Tibial nerve (tissue), 4 donors: ENCODE measurements around the gene TNRC18. TPM values are rescaled to one million over a fixed set of nuclear protein-coding genes. Genes with fewer than 3 reads are reported as not detected.

Experiments used
- DNase-seq, 2 donors: peaks; one replicate each; pipeline ENCODE4 v3.0.0-alpha.2; 2019; ENCODE audit warnings: low spot score in 2 of 2
- H3K27ac ChIP-seq, 4 donors: fragments of 200-600 bp; sonication (generic) in 3 of 4; one replicate each; pipeline ENCODE4 v1.5.1; 2017 to 2019; ENCODE audit warnings: mild to moderate bottlenecking in 1 of 4
- H3K27me3 ChIP-seq, 2 donors: fragments of 200-600 bp; sonication (generic) in 1 of 2; one replicate each; pipeline versions ENCODE4 v1.5.1 to v1.6.0; 2017 to 2019
- H3K36me3 ChIP-seq, 3 donors: fragments of 200-600 bp; sonication (generic); one replicate each; pipeline ENCODE4 v1.5.1; 2018 to 2019
- H3K4me1 ChIP-seq, 4 donors: fragments of 200-600 bp; sonication (generic) in 3 of 4; one replicate each; pipeline ENCODE4 v1.5.1; 2017 to 2019
- H3K4me3 ChIP-seq, 4 donors: fragments of 200-600 bp; sonication (generic) in 3 of 4; one replicate each; pipeline ENCODE4 v1.5.1; 2017 to 2019; ENCODE audit warnings: mild to moderate bottlenecking in 1 of 4, moderate library complexity in 1 of 4
- H3K9me3 ChIP-seq, 4 donors: fragments of 200-600 bp; sonication (generic) in 3 of 4; one replicate each; pipeline ENCODE4 v1.5.1; 2017 to 2019
- EP300 ChIP-seq, 2 donors: sonication (generic); formaldehyde crosslinking; IDR thresholded peaks; one replicate each; pipeline ENCODE4 v1.6.1; 2017; ENCODE audit warnings: antibody characterized with exemption in 2 of 2, mild to moderate bottlenecking in 1 of 2
- POLR2A ChIP-seq, 2 donors: fragments of 450-650 bp; IDR thresholded peaks; one replicate each; pipeline ENCODE4 v1.6.1; 2017; ENCODE audit warnings: antibody characterized with exemption in 2 of 2, mild to moderate bottlenecking in 2 of 2, moderate library complexity in 2 of 2
- WGBS, 2 donors: methylation state at CpG; one replicate each; pipeline ENCODE4 v1.1.5; 2018; 5-methylcytosine and 5-hydroxymethylcytosine counted together
- total RNA-seq, 4 donors: library from RNA; depleted of rRNA; stranded (reverse); fragments of >200 nt; gene quantifications; one replicate each; pipeline ENCODE4 v1.1.0, GENCODE V29; 2016
- TF ChIP-seq, protein P1 (sequence below), 5 experiments: fragments of 200-600 bp in 3 of 5; fragments of 450-650 bp in 2 of 5; sonication (generic) in 3 of 5; IDR thresholded peaks; one replicate each; pipeline ENCODE4 v1.5.1; 2016 to 2019; ENCODE audit warnings: antibody characterized with exemption in 5 of 5, mild to moderate bottlenecking in 3 of 5, moderate library complexity in 2 of 5

The TNRC18 gene
- total RNA-seq, 4 donors from 2014 or later: 76.9 to 241 (median 147) TPM

GRCh38 chr7:5375925-5376324 is 47.7 kb downstream of the TNRC18 start:
- H3K4me3 ChIP-seq: no peak overlapping the region
- no peak overlapping the region for H3K27ac ChIP-seq
- H3K4me1 ChIP-seq: peaks cover 0 to 35% (median 0%) of the 10 kb centered on the region in 4 donors

DNA sequence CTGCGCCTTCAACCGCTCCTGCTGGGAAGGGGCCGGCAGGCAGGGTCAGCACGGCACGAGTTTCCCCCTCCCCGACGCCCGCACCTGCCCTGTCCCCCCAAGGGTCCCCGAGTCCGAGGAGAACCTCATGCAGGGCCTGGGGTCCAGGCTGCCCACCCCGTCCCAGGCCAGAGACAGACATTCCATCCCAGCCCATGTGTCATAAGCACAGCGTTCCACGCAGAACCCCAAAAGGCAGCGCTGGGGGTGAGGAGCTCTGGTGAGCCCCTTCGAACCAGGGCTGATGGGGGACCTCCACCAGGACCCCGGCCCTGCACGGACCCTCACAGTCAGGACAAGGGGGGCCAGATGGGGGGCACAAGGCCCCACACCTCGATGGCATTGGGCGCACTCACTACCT is 49.2 kb downstream of the TNRC18 start:
- H3K27ac ChIP-seq: no peak overlapping the region
- H3K9me3 ChIP-seq: no peaks in the 10 kb centered on the region
- TF ChIP-seq, protein P1, sequence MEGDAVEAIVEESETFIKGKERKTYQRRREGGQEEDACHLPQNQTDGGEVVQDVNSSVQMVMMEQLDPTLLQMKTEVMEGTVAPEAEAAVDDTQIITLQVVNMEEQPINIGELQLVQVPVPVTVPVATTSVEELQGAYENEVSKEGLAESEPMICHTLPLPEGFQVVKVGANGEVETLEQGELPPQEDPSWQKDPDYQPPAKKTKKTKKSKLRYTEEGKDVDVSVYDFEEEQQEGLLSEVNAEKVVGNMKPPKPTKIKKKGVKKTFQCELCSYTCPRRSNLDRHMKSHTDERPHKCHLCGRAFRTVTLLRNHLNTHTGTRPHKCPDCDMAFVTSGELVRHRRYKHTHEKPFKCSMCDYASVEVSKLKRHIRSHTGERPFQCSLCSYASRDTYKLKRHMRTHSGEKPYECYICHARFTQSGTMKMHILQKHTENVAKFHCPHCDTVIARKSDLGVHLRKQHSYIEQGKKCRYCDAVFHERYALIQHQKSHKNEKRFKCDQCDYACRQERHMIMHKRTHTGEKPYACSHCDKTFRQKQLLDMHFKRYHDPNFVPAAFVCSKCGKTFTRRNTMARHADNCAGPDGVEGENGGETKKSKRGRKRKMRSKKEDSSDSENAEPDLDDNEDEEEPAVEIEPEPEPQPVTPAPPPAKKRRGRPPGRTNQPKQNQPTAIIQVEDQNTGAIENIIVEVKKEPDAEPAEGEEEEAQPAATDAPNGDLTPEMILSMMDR (IDR thresholded peaks at IDR 0.05): no peak
- no peak for TF ChIP-seq POLR2A (IDR thresholded peaks at IDR 0.05)
- no peak for TF ChIP-seq EP300 (IDR thresholded peaks at IDR 0.05)
- DNase-seq: no peak
- H3K36me3 ChIP-seq: peaks cover 6 to 86% (median 46%) of the 10 kb centered on the region in 3 donors
- H3K4me3 ChIP-seq: no peak overlapping the region
- H3K27me3 ChIP-seq: no peaks in the 10 kb centered on the region
- WGBS, 2 donors: 92 to 96% methylated on average over 11 to 19 of the region's 19 CpGs
- H3K4me1 ChIP-seq: peaks cover 0 to 21% (median 0%) of the 10 kb centered on the region in 4 donors

More at GRCh38 chr7:5375925-5376324, 47.7 kb downstream of the TNRC18 start:
- 83 to 86% methylated on average over 11 to 20 of the region's 20 CpGs for WGBS, 2 donors
- TF ChIP-seq EP300 (IDR thresholded peaks at IDR 0.05): no peak
- H3K36me3 ChIP-seq: peaks cover 6 to 71% (median 37%) of the 10 kb centered on the region in 3 donors
- no peaks in the 10 kb centered on the region for H3K27me3 ChIP-seq
- H3K9me3 ChIP-seq: no peaks in the 10 kb centered on the region
- DNase-seq: no peak

- WGBS, 2 donors: 89 to 92% methylated on average over 5 to 6 of the region's 6 CpGs
- no peak for DNase-seq
- Histone ChIP-seq H3K27ac (no peak overlapping the region), H3K4me1 (peaks cover 0 to 23% (median 0%) of the 10 kb centered on the region in 4 donors), H3K27me3 (no peaks in the 10 kb centered on the region), H3K9me3 (no peaks in the 10 kb centered on the region), H3K36me3 (peaks cover 6 to 92% (median 46%) of the 10 kb centered on the region in 3 donors), H3K4me3 (no peak overlapping the region)
- TF ChIP-seq, protein P1 (IDR thresholded peaks at IDR 0.05): no peak
- TF ChIP-seq POLR2A (IDR thresholded peaks at IDR 0.05): no peak
- no peak for TF ChIP-seq EP300 (IDR thresholded peaks at IDR 0.05)
These were observed 50.3 kb downstream of the TNRC18 start for GRCh38 chr7:5373300-5373699.

DNA sequence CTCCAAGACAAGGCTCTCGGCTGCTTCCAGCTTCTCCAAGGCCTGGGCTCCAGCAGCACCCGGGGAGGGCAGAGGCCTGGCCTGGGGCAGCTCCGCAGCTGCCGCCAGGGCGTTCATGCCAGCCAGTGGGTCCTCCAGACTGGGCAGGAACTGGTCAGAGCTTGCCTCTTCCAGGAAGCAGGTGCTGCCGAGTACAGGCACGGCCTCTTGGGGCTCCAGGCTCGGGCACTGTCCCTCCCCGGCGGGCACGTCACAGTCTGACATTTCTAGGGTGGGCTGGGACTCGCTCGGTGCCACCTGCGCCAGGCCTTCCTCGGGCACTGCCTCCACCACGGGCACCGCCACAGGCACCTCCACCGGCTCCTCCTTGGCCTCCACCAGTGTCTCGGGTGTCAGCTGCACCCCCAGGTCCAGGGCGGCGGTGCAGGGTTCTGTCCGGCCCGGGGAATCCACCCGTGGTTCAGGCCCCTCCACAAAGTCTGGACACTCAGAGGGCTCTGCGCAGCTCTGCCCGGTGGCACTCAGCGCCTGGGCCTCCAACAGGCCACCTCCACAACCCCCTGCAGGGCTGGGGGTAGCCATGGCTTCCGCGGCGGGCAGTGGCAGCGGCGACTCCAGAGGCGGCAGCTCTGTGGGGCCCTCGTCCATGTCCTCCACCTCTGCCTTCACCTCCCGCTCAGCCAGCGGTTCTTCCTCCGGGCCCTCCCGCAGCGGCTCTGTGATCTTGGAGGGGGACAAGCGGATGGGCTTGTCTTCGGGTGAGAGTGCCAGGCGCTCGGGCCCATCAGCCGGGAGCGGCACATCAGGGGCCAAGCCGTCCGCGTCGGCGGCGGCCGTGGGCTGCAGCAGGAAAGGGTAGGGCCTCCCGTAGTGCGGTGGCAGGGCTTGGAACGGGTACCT is 52.9 kb downstream of the TNRC18 start:
- TF ChIP-seq, protein P1 (IDR thresholded peaks at IDR 0.05): no peak
- TF ChIP-seq POLR2A (IDR thresholded peaks at IDR 0.05) (no peak), EP300 (IDR thresholded peaks at IDR 0.05) (no peak)
- 89 to 93% methylated on average over 39 to 50 of the region's 55 CpGs for WGBS, 2 donors
- H3K36me3 ChIP-seq: peaks cover 2 to 68% (median 38%) of the 10 kb centered on the region in 3 donors
- H3K27ac ChIP-seq: no peak overlapping the region
- H3K4me1 ChIP-seq: peaks cover 0 to 33% (median 2%) of the 10 kb centered on the region in 4 donors
- H3K27me3 ChIP-seq: no peaks in the 10 kb centered on the region
- H3K9me3 ChIP-seq: no peaks in the 10 kb centered on the region
- no peak for DNase-seq
- H3K4me3 ChIP-seq: no peak overlapping the region

GRCh38 chr7:5367661-5368060 is 56.0 kb downstream of the TNRC18 start:
- H3K9me3 ChIP-seq: no peaks in the 10 kb centered on the region
- peaks cover 0 to 51% (median 2%) of the 10 kb centered on the region in 4 donors for H3K4me1 ChIP-seq
- no peak overlapping the region for H3K4me3 ChIP-seq
- peak overlapping the region in 1 of 4 donors; percentile 55 for H3K27ac ChIP-seq
- no peaks in the 10 kb centered on the region for H3K27me3 ChIP-seq
- H3K36me3 ChIP-seq: peaks cover 0 to 43% (median 18%) of the 10 kb centered on the region in 3 donors
- TF ChIP-seq POLR2A (IDR thresholded peaks at IDR 0.05) (no peak), EP300 (IDR thresholded peaks at IDR 0.05) (no peak)
- TF ChIP-seq, protein P1 (IDR thresholded peaks at IDR 0.05): no peak
- DNase-seq: peak in 1 of 2 donors; percentile 24
- WGBS, 2 donors: 64 to 75% methylated on average over 9 of the region's 9 CpGs
